HG03103 (cell line): ENCODE measurements around the gene SBSN.

Source experiments
- ATAC-seq: cut with Tn5 transposase; IDR thresholded peaks from one replicate; pipeline ENCODE4 v1.9.1; 2021; ENCODE audit warnings: low read depth; ENCODE audit not compliant: unreplicated experiment

SBSN gene, protein sequence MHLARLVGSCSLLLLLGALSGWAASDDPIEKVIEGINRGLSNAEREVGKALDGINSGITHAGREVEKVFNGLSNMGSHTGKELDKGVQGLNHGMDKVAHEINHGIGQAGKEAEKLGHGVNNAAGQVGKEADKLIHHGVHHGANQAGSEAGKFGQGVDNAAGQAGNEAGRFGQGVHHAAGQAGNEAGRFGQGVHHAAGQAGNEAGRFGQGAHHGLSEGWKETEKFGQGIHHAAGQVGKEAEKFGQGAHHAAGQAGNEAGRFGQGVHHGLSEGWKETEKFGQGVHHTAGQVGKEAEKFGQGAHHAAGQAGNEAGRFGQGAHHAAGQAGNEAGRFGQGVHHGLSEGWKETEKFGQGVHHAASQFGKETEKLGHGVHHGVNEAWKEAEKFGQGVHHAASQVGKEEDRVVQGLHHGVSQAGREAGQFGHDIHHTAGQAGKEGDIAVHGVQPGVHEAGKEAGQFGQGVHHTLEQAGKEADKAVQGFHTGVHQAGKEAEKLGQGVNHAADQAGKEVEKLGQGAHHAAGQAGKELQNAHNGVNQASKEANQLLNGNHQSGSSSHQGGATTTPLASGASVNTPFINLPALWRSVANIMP

GRCh38 chr19:35528218-35529038 lies at the start of gene SBSN:
Gene SBSN (minus strand): TSS chr19:35528311. CDS start chr19:35528281, 30 bp downstream.
- ATAC-seq: no peak

DNA sequence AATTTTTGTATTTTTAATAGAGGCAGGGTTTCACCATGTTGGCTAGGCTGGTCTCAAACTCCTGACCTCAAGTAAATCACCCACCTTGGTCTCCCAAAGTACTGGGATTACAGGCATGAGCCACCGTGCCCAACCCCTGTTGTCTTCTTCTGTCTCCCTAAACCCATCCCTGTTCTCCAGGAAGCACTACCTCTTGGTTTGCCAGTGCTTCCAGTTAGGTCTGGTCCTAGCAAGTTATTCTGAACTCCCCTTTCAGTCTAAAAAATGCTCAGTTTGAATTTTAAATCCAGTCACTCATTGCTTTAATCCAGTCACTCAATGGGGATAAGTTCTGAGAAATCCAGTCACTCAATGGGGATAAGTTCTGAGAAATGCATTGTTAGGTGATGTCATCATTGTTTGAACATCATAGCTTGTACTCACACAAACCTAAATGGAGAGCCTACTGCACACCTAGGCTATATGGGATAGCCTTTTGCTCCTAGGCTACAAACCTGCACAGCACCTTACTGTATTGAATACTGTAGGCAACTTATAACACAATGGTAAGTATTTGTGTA lies 43.4 kb upstream of the SBSN start:
- no peak for ATAC-seq

DNA sequence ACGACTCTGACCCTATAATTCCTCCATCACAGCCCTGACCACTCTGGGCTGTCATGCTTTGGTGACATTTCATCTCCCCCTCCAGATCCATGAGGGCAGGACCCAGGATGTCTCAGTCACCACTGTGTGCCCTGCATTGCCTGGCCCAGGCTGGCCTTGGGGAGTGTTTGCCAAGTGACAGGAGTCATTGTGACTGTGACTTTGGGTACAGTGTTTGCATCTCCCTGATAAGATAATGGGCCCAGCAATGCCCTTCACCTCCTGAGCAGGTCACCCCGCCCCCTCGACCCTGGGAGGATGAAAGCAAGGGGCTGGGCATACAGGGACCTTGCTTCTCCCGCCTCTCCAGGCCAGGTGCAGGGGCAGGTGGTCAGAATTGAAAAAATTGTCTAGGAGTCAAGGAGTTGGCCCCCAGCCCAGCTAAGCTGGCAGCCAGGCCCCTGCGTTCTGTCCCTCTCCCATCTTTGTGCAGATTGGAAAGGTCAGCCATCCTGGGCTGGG lies 41.2 kb upstream of the SBSN start:
- ATAC-seq: no peak

GRCh38 chr19:35566738-35567137 lies 38.6 kb upstream of the SBSN start:
- no peak for ATAC-seq

DNA sequence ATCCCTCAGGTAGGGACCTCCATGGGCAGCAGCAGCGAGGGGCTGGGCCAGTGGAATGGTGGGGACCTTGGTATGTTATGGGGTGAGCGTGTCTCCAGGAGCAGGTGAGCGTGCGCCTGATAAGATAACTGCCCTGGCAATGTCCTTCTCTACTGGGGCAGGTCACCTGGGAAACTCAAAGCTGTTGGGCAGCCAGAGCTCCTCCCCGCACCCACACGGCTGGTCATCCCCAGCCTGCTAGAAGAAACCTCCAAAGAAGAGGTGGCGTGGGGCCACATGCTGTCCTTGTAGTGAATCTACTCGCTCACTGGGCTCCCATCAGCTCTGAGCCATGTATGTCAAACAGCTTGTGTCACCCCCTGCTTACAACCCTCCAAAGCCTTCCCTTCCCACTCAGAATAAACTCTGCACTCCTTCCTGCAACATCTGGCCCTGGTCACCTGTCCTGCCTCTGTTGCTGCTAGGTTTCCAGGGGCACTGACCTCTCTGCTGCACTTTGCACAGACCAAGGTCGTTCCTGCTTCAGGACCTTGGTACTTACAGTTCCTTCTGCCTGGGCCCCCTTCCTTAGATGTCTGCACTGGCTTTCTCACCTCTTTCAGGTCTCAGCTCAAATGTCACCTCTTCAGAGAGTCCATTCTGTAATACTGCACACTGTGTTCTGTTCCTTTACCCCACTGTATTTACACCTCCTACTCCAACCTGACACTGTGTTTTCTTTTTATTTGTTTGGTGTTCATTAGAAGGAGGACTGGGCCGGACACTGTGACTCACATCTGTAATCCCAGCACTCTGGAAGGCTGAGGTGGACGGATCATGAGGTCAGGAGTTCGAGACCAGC lies 37.1 kb upstream of the SBSN start:
- ATAC-seq: no peak

DNA sequence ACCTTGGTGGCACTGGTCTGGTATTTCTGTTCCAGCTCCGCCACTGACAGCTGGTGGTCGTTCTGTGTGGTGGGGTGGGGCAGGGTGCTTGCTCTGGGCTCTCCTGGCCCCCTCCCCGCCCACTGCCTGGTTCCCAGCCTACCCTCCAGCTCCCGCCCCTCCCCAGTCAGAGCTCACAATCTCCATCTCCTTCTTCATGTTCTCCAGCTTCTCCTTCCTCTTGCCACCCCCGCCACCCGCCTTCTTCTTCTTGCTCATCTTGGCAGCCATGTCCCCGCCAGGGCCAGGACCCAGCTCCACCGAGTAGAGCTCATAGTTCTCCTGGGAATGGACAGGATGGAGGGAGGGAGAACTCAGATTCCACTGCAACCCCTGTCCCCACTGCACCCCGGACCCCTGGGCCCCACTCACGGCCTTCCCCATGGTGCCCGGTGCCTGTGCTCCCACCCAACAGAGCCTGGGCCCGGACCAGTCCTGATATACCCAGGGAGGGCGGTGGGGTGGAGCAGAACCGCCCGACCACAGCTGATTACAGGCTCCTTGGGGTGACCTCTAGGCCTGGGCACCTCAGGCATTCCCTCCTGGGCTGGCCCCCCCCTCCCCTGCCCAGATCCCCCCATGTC lies 35.2 kb upstream of the SBSN start, which contains the start of gene ATP4A:
ATP4A (minus strand) TSS at position 452 of the 623 bp plus-strand sequence; CDS start at position 423, 29 bp downstream.
- ATAC-seq: no peak

- ATAC-seq: no peak
Observed at GRCh38 chr19:35562776-35563175, 34.7 kb upstream of the SBSN start.

GRCh38 chr19:35562336-35562735 lies 34.2 kb upstream of the SBSN start:
- no peak for ATAC-seq

- no peak for ATAC-seq
Observed at GRCh38 chr19:35561436-35561835, 33.3 kb upstream of the SBSN start.

- no peak for ATAC-seq
Observed at GRCh38 chr19:35560677-35561076, 32.6 kb upstream of the SBSN start.

DNA sequence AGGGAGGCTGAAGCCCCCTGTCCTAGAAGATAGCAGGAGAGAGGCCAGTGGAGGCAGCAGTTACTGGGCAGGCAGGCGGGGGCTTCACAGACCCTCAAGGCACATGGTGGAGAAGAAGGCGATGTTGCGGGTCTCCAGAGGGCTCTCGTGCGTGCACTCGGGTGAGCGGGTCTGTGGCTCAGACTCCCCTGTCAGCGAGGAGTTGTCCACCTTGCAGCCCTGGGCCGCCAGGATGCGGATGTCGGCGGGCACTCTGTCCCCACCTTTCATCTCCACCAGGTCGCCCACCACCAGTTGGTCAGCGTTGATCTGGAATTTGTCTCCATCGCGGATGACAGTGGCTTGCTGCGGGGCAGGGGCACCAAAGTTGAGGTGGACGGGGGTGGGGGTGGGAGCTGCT lies 32.2 kb upstream of the SBSN start:
- no peak for ATAC-seq

GRCh38 chr19:35559781-35560180 lies 31.7 kb upstream of the SBSN start:
- no peak for ATAC-seq

DNA sequence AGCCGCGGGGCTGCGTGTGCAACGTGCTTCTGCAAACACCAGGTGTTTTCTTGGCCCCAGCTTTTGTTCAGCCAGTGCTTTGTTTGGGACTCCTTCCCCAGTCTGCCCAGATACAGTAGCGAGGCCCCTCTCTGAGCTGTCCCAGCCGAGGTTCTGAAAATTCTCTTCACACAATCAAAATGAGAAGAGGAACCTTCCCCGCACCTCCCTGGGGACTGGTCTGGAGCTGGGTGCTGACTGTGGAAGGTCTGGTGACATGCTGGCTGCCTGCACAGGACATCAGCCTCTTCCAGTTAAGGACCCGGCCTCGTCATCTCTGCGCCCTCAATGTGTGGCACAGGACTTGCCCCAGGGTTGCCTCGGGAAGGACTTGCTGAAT lies 31.2 kb upstream of the SBSN start:
- no peak for ATAC-seq

DNA sequence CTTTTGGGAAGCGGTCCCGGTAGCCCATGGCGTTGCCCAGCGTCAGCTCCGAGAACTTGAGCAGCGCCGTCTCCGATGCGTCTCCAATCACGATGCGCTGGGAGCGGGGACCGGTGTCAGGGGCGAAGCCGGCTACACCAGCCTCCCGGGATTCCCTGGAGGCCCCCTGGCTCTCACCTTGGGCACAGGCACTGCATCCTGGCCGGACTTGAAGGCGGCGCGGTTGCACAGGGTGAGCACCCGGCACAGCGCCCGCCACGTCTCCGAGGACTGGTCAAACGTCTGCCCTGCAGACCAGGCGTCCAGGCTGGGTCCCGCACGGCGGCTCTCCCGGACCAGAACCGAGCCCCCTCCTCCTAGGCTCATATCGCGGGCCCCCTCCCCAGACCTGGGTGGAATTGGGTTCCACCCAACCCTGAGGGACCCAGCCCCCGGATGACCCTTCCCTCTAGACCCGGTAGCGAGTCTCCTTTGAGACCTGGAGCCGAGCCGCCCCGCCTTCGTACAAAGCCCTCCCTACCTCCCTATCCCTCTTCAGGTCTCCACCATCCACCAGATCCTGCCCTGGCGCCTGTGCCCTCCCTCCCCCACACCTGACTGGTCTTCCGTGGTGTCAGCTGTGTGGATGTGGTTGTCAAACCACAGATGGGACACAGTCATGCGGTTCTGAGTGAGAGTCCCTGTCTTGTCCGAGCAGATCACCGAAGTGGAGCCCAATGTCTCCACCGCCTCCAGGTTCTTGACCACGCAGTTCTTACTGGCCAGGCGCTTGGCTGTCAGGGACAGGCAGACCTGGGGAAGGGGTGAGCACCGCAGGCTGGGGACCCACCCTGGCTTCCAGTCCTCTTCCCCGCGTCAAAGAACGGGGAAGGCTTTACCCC lies 30.5 kb upstream of the SBSN start:
- ATAC-seq: no peak

- ATAC-seq: no peak
Observed at GRCh38 chr19:35557539-35558399, 29.7 kb upstream of the SBSN start.

- ATAC-seq: no peak
Observed at GRCh38 chr19:35556846-35557538, 28.9 kb upstream of the SBSN start.

DNA sequence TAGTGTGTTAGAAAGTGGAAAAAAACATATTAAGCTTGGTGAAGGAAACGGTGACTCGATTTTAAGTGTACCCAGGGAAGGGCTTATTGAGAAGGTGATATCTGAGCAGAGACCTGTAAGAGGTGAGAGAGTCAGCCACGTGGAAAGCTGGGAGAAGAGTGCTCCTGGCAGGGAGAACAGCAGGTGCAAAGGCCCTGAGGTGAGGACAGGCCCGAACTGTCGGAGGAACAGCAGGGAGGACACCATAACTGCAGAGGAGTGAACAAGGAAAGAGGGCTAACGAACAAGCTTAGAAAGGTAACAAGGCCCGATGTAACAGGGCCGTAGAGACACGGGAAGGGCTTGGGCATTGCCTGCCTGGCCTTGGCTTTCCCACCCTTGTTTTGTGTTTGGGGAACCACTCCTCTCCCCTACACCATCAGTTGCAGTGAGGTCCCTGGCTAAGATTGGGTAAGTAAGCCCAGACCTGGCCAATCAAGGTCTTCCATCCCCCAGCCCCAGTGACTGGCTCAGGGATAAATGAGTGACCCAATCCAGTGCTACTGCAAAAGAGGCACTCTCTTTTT lies 28.0 kb upstream of the SBSN start:
- ATAC-seq: no peak
